ENCODE data around the gene CD3E.
"Not testable (repeated sequence)": the region's sequence is repeated elsewhere in the genome, so short reads cannot be mapped to it uniquely, and the experiment has no call there.

Gene CD3E

DNA sequence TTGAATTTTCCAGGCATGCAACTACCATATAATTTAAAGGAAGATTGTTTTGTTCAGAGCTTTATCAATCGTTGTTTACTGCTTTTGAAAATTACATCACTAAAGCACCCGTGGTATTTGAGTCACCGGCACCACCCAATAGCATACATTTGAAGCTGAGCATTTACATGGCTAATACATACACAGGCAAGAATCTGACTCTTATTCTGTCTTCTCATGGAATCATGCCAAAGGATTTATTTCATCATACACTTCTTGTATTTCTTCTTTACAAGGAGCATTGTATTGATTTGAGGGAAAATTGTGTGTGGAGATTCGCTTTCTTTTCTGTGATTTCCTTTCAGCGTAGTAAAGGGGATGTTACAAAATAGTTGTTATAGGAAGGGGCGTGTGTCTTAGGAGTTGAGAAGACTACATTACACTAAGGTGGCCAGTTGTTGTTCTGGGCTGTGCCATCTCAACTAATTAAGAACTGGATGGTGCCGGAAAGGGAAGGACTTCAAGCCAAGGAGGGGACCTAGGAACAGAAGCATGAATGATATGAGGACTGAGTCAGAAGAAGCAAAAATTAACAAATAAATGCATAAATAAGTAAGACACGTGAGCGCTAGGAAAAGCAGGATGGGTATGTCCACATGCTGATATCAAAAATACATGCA is 12.9 kb upstream of the CD3E start:
- no peak for DNase-seq

DNA sequence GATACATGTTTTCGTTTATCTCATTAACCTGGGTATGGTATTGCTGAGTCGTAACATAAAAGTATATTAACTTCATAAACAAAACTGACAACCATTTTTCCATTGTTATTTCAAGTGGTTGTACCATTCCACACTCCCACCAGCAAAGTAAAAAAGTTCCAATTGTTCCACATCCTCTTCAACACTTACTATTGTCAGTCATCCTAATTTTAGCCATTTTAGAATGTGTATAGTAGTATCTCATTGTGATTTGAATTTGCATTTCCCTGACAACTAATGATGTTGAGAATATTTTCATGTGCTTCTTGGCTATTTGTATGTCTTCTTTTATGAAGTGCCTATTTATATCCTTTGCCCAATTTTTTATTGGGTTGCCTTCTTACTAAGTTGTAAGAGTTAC is 10.5 kb upstream of the CD3E start:
- DNase-seq: no peak

DNA sequence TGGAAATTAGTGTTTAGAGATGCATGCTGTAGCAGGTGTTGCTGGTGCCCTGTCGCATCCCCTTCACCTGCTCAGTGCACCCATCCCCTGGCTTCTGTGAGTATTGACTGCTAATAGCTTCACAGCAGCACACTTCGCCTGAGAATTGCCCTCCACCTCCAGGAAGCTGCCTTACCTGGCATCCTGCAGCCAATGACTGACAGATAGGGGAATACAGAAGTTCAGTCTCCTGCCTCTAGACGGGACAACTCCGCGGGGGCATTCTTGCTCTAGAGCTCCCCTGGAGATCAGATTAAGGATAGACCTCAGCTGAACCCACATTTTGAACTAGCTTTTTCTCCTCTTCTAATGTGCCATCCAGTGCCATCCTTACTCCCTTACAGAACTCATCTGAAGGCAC is 9.3 kb upstream of the CD3E start:
- no peak for DNase-seq

DNA sequence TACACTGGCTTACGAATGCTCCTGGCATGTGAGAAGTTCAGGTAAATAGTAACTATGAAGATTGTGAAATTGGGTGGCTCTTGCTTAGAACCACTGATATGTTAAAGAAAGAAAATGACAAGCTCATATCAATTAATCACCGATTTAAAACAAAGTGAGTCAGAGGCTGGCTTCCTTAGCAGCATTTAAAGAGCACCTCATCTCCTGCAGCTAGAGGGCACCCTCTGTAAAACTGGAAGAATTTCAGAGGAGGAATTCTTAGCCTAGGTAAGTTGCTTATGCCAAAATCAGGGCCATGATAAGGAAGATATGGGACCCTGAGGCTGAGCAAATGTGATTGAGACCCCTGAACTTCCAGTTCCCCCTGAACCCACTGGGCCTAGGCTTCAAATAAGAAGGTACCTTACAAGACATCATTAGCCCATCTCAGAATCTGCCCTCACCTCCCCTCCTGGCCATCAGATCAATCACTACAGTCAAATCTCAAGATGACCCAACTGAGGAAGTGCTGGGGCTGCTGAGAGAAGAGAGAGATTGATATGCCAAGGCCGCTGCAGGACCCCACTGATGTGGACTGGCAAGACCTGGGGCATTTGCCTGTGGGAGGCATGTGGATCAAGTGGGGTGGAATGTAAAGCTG is 8.6 kb upstream of the CD3E start:
- DNase-seq: no peak

DNA sequence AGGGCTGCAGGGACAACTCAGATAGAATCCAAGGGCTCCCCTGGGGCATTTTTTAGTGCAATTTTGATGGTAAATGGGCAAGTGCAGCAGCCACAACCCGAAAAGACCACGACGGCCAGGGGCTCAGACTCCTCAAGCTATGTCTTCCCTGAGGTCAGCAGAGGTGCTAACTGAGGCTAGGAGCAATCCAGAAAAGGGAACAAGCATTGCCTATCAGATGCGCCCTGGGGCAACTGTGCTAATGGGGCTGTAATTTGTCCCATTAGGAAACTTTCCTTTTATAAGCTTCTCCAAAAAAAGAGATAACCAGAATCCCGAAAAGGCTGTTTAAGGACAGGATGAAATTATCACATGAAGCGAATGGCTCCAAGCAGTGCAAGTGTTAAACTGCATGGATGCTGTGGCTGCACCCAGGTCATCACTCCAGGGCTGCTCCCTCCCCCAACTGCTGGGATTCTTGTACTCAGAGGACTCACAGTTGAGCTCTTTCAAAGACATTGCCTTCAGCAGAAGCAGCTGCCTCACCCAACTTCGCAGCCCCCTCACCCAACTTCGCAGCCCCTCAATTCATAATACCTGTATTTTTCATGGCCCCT is 2.8 kb upstream of the CD3E start:
- DNase-seq: no peak

DNA sequence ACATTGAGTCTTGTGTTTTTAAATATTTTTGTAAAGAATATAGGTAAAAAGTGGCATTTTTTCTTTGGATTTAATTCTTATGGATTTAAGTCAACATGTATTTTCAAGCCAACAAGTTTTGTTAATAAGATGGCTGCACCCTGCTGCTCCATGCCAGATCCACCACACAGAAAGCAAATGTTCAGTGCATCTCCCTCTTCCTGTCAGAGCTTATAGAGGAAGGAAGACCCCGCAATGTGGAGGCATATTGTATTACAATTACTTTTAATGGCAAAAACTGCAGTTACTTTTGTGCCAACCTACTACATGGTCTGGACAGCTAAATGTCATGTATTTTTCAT is 333 bp upstream of the CD3E start:
- no peak for DNase-seq

DNA sequence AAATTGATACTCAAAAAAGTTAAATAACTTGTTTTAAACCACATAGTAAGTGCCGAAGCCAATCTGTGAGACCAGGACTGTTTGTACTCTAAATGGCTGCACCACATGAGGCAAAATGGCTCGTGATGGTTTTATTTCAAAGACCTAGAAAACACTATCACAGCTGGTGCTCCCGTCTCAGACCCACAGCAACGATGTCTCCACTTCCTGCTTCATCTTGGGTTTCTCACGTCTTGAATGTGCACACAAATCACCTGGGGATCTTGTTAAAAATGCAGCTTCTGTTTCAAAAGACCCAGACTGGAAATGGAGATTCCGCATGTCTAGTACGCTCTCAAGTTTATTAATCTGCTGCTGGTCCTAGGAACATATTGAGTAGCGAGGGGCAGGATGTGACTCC is 1.2 kb downstream of the CD3E start:
- DNase-seq: no peak

DNA sequence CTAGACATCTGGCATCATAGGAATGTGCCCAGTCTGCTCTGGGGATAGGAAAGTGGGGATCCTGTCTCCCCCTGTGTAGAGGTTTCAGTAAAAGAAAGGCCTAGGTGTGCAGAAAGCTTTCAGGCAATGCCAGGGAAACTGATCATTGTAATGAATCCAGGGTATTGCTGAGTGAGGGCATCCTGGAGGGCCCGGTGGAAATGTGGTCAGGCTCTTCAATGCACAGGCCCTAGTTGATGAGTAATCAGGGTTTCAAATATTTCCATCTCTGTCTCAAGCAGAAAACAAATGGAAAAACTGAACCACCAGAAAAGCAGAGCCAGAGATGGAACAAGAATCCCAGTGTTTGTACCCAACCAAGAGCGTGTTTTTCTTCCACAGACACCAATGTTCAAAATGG is 2.0 kb downstream of the CD3E start:
- no peak for DNase-seq

DNA sequence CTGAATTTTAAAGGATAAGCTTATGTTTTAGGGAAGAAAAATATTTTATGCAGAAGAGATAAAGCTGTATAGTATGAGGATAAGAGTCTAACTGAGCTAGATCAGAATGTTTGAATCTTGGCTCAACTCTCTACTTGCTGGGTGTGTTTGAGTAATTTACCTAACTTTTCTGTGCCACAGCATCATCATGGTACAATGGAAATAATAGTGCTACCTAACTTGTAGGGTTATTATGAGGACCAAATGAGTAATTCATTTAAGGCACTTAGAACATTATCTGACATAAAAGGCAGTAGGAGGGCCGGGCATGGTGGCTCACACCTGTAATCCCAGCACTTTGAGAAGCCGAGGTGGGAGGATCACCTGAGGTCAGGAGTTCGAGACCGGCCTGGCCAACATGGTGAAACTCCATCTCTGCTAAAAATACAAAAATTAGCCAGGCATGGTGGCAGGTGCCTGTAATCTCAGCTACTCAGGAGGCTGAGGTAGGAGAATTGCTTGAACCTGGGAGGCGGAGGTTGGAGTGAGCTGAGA is 4.5 kb downstream of the CD3E start:
- DNase-seq: not testable (repeated sequence)

DNA sequence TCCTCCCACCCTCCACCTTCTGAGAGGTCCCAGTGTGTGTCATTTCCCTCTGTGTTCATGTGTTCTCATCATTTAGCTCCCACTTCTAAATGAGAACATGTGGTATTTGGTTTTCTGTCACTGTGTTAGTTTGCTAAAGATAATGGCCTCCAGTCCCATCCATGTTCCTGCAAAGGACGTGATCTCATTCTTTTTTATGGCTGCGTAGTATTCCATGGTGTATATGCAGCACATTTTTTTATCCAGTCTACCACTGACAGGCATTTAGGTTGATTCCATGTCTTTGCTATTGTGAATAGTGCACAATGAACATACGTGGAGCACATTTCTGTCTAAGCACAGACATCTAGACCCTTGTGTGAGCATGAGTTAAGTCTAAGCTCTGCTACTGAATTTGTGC is 5.7 kb downstream of the CD3E start:
- DNase-seq: no peak

DNA sequence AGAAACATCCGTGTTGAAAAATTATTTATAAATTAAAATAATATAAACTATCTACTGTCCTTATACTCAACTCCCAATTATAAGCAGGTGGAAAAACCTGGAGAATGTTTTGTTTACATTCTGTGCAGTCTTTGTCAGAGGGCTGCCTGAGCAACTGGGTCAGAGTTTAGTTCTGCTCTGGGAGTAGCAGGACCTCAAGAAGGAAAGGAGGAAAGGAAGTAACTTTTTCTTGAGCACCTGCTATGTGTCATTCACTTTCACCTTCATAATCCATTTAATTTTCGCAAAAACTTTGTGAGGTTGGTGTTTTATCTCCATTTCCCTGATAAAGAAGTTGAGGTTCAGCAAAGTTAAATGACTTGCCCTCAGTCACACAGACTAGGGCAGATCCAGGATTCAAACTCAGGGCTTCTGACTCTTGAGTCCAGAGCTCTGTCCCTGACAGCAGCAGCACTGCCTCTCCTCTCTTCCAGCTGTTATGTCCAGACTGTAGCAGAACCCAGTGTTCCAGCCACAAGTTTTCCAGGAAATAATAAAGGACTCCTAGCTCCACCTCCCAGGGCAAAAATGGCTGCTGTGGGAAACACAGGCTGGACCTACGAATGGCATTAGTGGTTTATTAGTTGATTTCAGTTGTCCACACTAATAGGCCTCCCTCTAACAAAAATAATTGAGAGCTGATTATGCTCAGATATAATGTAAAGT is 6.4 kb downstream of the CD3E start:
- DNase-seq: no peak

DNA sequence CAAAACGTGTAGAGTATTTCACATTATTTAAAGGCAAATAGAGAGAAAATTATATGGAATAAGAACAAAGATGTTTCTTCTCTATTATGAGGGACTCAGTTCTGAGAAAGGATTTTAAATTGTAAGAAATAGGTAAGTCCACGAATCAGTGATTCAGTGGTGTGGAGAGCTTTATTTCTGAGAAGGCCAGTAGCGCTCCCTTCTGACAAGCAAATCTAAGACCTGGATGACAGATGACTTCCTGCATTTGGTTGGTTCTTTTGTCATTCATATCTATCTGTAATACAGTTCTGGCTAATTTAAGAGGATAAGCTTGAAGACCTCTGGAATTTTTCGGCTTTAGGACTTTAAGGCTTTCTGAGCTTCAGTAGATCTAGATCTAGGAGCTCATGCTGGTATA is 7.0 kb downstream of the CD3E start:
- DNase-seq: no peak

DNA sequence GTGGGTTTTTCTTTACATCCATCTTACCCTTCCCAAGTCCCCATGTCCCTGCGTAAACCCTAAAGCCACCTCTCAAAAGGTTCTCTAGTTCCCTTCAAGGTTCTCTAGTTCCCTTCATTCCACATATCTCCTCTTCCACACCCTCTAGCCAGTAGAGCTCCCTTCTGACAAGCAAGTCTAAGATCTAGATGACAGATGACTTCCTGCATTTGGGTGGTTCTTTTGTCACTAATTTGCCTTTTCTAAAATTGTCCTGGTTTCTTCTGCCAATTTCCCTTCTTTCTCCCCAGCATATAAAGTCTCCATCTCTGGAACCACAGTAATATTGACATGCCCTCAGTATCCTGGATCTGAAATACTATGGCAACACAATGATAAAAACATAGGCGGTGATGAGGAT is 7.8 kb downstream of the CD3E start:
- no peak for DNase-seq

DNA sequence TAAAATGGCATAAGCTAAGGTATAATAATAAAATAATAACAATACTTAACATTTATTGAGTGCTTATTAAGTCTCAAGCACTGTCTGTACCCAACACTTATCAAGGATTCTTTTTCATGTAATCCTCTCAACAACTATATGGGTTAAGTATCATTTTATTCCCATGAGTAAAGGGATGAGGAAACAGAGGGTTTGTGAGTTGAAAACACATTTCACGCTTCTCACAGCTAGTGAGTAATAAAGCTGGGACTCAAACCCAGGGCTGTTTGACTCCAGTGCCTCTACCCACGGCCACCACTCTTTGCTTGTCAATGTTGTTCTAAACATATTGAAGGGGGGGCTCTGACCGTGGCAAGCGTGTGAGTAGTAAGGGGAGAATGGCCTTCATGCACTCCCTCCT is 8.7 kb downstream of the CD3E start:
- no peak for DNase-seq

DNA sequence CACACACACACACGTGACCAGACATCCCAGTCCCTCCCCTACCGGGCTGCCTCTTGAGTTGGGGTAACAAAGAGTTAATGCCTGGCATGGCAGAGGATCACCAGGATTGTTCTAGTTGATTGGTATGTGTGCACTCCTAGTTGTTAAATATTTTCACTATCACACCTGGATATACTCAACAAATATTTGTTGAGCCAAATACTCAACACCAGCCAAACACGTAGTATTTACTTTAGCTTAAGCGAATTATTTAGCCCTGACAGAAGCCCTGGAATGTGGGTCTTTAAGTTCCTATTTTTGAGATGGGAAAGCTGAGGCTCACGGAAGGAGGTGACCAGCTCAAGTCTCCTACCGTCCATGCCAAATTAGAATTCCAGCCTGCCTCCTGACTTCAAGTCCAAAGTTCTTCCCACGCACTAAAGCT is 10.5 kb downstream of the CD3E start:
- DNase-seq: no peak

DNA sequence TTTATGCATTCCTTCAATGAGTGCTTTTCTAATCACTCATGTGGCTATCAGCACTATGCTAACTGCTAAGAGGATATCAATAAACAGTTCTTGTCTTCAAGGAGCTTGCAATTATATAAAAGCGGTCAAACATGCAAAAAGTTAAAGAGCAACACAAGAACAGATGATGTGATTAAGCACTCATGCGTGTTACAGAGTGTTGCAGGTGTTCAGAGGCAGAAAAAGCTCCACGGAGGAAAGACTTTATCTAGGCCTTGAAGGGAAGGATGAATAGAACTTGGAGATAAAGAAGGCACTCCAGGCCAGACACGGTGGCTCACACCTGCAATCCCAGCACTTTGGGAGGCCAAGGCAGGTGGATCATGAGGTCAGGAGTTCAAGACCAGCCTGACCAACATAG is 13.6 kb downstream of the CD3E start:
- no peak for DNase-seq

DNA sequence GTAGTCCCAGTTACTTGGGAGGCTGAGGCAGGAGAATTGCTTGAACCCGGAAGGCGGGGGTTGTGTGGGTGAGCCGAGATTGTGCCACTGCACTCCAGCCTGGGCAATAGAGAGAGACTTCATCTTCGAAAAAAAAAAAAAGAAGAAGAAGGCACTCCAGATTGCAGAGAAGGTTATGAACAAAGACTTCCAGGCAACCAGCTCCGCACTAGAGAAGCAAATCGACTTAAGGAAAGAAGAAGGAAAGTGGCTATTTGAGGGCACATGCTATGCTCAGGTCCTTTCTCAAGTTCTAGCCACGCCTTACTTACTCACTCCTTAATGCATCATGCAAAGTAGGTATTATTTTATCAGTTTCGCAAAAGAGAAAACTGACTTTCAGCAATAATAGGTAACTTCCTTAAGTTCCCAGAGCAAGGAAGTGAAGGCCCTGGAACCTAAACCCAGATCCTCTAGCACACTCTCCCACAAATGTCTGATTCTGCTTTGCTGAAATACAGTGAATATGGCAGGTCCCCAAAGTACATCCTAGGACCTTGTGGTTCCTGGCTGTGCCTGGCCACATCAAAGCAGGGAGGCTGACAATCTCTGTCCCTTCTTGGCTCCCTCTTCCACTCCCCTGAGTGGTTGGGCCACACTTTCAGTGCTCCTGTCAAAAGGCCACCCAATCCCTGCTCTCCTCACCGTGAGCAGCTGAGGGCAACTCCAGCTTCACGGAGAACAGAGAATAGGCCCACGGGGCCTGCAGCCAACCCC is 14.2 kb downstream of the CD3E start:
- no peak for DNase-seq

DNA sequence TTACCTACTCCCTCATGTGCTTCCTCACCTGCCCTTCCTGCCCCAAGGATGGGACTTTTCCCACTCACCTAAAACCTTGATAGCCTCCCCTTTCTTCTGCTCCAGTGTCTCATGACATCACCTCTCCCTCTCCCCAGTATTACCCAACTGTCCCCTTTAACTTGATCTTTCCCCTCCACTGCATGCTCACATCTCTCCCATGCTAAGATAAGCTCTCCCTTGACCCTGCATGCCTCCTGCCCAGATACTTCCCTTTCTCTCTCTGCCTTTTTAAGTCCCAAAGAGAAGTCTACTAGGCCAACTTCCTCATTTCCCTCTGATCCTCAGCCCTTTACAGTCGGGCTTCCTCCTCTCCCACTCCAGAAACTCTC is 14.8 kb downstream of the CD3E start:
- DNase-seq: no peak

DNA sequence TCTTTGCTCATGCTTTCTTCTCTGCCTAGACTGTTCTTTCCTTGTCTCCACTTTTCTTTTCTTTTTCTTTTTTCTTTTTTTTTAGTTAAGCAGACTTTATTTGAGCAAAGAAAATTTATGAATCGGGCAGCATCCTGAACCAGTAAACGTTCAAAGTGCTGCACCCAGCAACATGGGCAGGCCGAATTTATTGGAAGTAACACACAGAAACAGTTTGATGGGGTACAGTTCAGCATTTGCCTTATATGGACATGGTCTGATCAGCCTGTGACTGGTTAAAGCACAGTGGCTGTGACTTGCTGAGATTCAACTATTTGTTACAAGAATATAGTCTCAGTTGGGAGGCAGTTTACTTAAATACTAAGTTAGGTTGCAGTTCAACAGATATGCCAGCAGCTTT is 16.0 kb downstream of the CD3E start:
- no peak for DNase-seq

DNA sequence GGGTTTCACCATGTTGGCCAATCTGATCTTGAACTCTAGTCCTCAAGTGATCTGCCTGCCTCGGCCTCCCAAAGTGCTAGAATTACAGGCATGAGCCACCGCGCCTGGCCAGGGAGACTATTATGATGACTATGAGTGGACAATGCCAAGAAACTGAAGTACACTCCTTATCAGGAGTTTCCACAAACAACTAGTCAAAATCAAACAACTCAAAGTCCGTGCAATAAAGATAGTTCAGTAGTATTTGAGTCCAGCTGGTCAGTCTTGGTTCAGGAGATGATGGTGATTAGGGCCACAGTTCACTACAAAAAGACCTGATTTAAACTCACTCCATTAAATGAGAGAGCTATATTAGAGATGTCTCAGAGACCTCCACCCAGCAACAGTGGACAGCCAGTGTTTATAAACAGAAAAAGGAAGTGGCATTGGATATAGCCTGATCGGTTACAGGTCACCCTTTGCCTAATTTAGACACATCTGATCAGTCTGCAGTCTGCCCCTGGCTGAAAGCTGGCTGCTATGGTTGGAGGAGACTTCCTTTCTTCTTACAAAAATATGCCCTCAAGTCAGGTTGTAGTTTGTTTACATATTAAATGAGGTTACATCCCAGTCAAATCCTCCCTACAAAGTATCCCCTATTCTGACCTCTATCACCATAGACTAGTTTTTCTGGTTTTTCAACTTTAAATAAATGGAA is 17.0 kb downstream of the CD3E start:
- DNase-seq: no peak

DNA sequence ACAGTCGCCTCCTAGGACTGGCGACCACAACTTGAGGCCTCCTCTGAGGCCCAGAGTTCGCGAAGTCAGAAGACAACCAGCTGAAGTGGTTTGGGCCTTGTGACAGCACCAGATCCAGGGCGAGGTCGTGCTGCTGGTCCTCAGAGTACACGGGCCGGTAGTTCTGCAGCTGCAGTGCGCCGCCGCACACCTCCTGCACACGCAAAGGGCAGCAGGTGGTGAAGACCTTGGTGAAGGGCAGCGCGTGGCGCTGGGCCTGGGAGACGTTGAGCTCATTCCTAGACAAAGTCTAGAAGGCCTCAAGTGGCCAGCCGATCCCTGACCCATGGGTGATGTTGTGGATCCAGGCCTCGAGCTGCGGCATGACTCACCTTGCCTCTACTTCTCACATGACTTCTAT is 18.2 kb downstream of the CD3E start:
- DNase-seq: no peak

DNA sequence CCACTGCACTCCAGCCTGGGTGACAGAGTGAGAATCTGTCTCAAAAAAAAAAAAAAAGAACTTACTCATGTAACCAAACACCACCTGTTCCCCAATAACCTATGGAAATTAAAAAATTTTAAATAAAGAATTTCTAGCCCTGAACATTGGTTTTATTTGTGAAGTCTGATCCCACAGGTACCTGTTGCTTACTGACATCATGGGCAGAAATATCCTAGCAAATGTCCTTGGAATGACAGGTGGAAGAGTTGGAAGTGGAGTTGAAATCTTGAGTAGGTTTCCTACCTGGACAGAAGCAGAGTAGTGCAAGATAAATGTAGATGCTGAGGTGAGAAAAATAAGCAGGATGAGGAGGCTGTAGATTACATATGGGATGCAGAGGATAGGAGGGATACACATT is 20.8 kb downstream of the CD3E start:
- DNase-seq: no peak

DNA sequence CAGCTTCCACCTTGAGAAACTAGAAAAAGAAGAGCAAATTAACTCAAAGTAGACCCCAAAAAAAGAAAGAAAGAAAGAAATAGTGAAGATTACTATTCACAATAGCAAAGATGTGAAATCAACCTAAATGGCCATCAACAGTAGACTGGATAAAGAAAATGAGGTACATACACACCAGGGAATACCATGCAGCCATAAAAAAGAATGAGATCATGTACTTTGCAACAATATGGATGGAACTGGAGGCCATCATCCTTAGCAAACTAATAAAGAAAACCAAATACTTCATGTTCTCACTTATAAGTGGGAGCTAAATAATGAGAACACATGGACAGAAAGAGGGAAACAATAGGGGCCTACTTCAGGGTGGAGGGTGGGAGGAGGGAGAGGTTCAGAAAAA is 24.2 kb downstream of the CD3E start:
- DNase-seq: no peak

Measured in amniotic stem cell (primary cell).